HG03066 (cell line): ENCODE results near the gene LANCL1.
"Not testable (repeated sequence)": the region's sequence is repeated elsewhere in the genome, so short reads cannot be mapped to it uniquely, and the experiment has no call there.

Source experiments
- ATAC-seq: cut with Tn5 transposase; IDR thresholded peaks from one replicate; pipeline ENCODE4 v1.9.1; 2021; ENCODE audit warnings: low read depth; ENCODE audit not compliant: unreplicated experiment

The LANCL1 gene

DNA sequence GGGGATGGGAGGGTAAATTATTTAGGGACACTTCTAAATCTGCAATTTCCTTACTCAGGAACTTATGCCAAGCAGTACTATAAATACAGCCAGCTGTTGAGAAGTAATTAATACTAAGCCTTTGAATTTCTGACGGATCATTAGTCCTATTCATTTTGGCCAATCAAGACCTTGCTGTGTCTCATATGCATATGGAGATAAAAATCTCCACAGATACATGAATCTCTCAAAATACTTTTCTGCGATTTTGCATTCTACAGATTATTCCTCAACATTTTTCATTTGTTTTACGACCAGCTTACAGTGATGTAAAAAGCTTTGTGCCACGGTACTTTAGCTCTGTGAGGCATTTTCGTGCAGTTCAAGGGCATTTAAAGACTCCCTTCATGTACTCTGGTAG lies 16.7 kb downstream of the LANCL1 start:
- no peak for ATAC-seq

DNA sequence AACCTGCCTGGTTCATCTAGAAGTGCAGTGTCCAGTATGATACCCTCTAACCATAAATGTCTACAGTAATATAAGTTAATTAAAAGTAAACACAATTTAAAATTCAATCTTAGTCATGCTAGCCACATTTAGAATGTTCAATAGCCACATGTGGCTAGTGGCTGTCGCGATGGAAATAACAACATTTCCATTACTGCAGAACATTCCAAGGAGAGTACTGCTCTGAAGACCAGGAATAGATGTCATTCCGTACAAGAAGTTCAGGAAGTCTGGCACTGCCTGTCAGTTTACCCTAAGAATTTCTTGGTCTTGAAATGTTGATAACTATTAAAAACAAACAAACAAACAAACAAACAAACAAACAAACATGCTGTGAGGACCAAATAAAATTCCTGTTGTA lies 17.2 kb downstream of the LANCL1 start:
- no peak for ATAC-seq

- ATAC-seq: no peak
Observed at GRCh38 chr2:210458395-210458794, 18.2 kb downstream of the LANCL1 start.

DNA sequence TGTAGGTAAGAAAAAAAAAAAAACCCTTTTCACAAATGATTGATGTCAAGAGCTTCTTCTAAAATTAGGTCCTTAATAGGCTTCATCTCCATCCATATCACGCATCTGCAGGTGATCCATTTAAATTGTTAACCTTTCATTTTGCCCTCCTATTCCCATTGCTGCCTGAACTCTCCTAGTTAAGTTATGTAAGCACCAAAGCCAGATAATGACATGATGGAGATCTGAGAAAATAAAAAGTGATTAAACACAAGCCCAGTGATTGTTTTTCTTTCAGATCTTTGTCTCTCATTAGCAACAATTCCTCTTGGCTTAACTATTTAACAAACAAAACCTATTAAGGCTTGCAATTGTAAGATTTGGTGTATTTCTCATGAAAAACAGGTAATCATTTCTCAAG lies 20.0 kb downstream of the LANCL1 start:
- ATAC-seq: no peak

GRCh38 chr2:210454336-210454735 lies 22.2 kb downstream of the LANCL1 start:
- no peak for ATAC-seq

GRCh38 chr2:210452194-210452593 lies 24.4 kb downstream of the LANCL1 start:
- no peak for ATAC-seq

DNA sequence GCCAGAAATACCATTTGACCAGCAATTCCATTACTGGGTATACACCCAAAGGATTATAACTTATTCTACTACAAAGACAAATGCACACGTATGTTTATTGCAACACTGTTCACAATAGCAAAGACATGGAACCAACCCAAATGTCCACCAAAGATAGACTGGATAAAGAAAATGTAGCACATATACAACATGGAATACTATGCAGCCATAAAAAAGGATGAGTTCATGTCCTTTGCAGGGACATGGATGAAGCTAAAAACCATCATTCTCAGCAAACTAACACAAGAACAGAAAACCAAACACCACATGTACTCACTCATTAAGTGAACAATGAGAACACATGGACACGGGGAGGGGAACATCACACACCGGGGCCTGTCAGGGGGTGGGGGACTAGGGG lies 25.6 kb downstream of the LANCL1 start:
- ATAC-seq: not testable (repeated sequence)

GRCh38 chr2:210445732-210446131 lies 30.8 kb downstream of the LANCL1 start:
- ATAC-seq: no peak

GRCh38 chr2:210445116-210445707 lies 31.3 kb downstream of the LANCL1 start:
- ATAC-seq: peak; percentile 53

DNA sequence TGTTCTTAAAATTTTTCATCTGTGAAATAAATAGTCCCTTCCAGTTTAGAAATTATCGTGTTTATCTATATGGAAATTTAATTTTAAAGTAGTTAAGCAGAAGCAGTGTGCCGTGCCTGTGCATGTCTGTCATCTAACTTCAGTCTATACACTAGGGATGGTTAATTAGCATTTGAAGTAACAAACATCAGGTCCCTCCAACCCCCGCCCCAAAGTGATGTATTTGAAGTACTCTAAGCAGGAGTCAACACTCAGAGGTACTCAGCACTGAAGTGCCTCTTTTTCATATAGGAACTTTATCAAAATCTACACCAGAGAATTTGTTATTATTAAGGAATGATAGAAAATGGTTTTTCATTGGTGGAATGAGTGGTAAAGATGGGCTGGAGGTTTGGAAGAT lies 33.0 kb downstream of the LANCL1 start:
- no peak for ATAC-seq

GRCh38 chr2:210442878-210443277 lies 33.7 kb downstream of the LANCL1 start:
- ATAC-seq: no peak

- ATAC-seq: no peak
Observed at GRCh38 chr2:210442457-210442856, 34.1 kb downstream of the LANCL1 start.

- ATAC-seq: no peak
Observed at GRCh38 chr2:210440206-210440605, 36.4 kb downstream of the LANCL1 start.

- ATAC-seq: no peak
Observed at GRCh38 chr2:210435439-210435838, 41.1 kb downstream of the LANCL1 start.

DNA sequence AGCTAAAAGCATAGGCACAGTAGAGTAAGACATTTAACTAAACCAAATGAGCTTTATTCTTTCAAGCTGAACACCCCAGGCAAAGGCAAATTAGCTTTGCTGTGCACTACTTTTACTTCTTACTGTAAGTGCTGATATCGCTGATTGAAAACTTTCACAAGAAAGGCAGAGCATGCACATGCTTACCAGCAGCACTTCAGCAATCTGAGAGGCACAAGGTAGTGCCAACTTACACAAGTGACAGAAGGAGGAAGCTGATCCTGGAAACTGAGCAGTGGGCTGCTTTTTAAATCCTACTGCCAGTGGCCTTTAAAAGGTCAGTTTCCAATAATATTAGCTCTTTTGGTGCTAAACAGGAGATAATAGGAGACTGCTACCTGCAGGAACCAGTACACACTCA lies 43.9 kb downstream of the LANCL1 start:
- ATAC-seq: no peak

DNA sequence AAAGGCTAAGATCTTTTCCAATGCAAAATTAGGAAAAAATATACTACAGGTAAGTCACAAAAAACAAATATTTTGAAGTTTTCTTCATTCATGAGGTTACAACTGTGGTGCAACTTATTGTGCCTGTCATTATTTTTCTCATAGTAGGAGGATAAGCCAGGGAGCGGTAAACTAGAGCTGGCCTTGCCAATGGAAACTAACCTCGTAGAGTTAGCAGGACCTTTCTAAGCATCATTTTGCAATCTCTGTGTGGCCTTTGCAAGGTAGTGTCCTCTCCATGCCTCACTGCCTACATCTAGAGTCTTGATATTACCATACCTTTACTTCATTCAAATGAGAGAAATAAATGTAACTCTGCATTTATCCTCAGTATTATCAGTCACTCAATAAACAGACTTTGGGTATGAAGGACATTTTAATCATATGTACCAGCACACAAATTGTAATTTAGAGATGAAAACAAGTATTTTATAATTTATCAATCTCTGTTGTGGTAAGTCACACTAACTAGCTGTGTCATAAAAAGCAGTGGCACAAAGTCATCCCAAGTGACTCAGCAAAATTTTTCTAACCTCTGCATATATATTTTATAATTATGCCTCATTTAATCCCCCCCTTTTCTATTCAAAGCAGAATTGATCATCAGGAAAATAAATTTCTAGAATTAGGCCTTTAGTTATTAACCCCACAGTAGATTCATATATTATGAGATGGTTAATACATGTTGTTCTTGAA lies 47.0 kb downstream of the LANCL1 start:
- ATAC-seq: no peak

DNA sequence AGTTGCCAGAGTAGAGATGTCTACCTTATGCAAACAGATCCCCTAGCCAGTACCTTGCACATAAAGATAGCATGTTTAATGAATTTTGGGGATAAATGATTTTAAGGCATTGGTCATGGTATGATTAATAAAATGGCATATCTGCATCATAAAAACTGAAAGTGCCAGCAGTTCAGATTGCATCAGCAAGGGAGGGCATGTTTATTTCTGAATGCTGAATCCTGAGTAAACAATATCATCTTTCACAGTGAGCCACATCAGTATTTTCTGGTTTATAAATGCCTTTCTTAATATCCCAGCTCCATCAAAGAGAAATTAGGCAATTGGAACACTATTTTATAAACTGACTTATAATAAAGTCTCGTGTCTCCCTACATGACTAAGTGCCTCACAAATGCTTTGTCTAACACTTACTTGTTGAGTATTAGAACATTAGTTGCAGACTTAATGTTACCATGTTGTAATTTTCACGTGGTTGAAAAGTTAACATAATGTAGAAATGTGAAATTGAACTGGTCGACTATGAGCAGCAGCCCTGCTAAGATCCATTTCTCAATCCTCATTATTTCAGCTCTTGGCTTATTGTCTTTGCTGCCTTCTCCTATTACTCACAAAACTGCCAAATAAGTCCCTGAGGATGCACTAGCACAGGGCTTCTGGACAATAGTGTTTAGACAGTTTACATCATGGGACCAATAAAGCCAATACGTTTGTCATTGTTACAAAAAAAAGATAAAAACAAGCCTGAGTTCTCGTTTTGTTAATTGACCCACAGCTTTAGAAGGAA lies 48.0 kb downstream of the LANCL1 start:
- ATAC-seq: no peak

DNA sequence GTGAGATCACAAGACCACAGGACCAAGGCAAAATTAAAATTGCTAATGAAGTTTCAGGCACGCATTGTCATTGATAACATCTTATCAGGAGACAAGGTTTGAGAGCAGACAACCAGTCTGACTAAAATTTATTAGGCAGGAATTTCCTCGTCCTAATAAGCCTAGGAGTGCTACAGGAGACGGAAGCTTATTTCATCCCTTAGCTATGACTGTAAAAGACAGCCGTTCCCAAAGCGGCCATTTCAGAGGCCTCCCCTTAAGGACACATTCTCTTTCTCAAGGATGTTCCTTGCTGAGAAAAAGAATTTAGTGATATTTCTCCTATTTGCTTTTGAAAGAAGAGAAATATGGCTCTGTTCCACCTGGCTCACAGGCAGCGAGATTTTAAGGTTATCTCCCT lies 49.2 kb downstream of the LANCL1 start:
- not testable (repeated sequence) for ATAC-seq

- ATAC-seq: no peak
Observed at GRCh38 chr2:210422366-210422765, 54.2 kb downstream of the LANCL1 start.

DNA sequence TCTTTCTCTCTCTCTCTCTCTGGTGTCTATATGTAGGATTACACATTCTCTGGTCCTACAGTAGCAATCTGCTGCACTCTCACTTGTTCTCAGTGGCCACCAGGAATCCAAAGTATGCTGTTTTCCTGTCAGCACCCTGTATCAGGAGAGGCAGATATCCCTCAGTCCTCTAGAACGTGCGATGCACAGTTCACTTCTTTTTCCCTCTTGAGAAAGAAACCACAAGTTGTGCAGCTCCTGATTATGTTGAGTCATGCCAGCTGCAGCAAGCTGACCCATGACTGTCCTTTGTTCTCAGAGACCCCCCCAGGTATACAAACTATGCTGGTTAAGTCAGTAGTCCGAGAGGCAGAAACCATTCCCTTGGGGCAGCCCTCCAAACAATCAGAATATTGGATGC lies 54.6 kb downstream of the LANCL1 start:
- ATAC-seq: no peak

GRCh38 chr2:210412660-210413059 lies 63.9 kb downstream of the LANCL1 start:
- no peak for ATAC-seq

- no peak for ATAC-seq
Observed at GRCh38 chr2:210410542-210410941, 66.0 kb downstream of the LANCL1 start.
